ENCODE data around the gene CTNNA3. TPM values are rescaled to one million over a fixed set of nuclear protein-coding genes. Genes with fewer than 3 reads are reported as not detected.

Gene CTNNA3
- total RNA-seq, 4 donors from 2014 or later, result 0.04 to 0.19 (median 0.11) TPM

- no peak overlapping the region for H3K4me3 ChIP-seq (ENCODE audit: low read depth, poor library complexity, severe bottlenecking)
- intact Hi-C loops (cut with DNase I; ENCODE audit: low total_unique reads), result no loop called here
- DNase-seq (ENCODE audit: low spot score in 2 of 2), result no peak
- TF ChIP-seq POLR2A (IDR thresholded peaks at IDR 0.05), result no peak
- TF ChIP-seq, protein P1, sequence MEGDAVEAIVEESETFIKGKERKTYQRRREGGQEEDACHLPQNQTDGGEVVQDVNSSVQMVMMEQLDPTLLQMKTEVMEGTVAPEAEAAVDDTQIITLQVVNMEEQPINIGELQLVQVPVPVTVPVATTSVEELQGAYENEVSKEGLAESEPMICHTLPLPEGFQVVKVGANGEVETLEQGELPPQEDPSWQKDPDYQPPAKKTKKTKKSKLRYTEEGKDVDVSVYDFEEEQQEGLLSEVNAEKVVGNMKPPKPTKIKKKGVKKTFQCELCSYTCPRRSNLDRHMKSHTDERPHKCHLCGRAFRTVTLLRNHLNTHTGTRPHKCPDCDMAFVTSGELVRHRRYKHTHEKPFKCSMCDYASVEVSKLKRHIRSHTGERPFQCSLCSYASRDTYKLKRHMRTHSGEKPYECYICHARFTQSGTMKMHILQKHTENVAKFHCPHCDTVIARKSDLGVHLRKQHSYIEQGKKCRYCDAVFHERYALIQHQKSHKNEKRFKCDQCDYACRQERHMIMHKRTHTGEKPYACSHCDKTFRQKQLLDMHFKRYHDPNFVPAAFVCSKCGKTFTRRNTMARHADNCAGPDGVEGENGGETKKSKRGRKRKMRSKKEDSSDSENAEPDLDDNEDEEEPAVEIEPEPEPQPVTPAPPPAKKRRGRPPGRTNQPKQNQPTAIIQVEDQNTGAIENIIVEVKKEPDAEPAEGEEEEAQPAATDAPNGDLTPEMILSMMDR (IDR thresholded peaks at IDR 0.05), result no peak
Measured at GRCh38 chr10:67506757-67507091, 189.3 kb downstream of the CTNNA3 start.

DNA sequence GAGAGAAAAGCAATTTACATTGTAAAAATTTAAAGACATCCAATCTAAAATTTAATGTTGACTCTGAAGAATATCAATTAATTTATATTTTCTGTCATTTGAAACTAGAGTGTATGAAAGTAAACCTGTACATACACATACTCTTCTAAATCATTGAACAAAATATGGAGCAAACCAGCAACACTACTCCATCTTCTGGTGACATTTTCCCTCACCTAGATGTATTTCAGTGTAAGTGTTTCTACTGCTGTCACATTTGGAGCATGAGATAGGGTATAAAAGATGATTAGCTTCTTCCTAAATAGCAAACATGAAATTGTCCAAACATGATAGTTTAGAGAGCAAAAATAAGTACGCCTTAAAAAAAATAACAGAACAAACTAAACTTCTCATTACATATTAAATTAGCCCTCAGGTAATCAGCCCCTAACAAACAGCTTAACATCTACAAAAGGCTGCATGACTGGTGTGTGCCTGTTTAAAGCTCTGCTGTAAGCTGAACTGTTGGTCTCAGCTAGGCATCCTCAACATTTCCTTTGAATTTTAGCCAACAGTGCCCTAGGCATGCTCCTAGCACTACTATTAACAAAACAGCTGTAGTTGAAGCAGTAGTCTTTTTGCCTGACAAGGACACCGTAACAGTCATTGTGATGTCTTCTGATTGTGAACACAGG is 189.8 kb downstream of the CTNNA3 start:
- no peak for TF ChIP-seq POLR2A (IDR thresholded peaks at IDR 0.05)
- TF ChIP-seq, protein P1 (IDR thresholded peaks at IDR 0.05), result no peak
- no peak for DNase-seq (ENCODE audit: low spot score in 2 of 2)
- intact Hi-C loops (cut with DNase I; ENCODE audit: low total_unique reads), result no loop called here
- 60 to 61% methylated on average over 2 of the region's 2 CpGs for WGBS, 2 donors
- H3K4me3 ChIP-seq (ENCODE audit: low read depth, poor library complexity, severe bottlenecking), result no peak overlapping the region

GRCh38 chr10:67492317-67493019 is 203.5 kb downstream of the CTNNA3 start:
- TF ChIP-seq, protein P1 (IDR thresholded peaks at IDR 0.05), result no peak
- no peak for TF ChIP-seq POLR2A (IDR thresholded peaks at IDR 0.05)
- no peak for DNase-seq (ENCODE audit: low spot score in 2 of 2)
- intact Hi-C loops (cut with DNase I; ENCODE audit: low total_unique reads), result no loop called here
- WGBS, 2 donors, result 59 to 70% methylated on average over 2 of the region's 2 CpGs
- H3K4me3 ChIP-seq (ENCODE audit: low read depth, poor library complexity, severe bottlenecking), result no peak overlapping the region

DNA sequence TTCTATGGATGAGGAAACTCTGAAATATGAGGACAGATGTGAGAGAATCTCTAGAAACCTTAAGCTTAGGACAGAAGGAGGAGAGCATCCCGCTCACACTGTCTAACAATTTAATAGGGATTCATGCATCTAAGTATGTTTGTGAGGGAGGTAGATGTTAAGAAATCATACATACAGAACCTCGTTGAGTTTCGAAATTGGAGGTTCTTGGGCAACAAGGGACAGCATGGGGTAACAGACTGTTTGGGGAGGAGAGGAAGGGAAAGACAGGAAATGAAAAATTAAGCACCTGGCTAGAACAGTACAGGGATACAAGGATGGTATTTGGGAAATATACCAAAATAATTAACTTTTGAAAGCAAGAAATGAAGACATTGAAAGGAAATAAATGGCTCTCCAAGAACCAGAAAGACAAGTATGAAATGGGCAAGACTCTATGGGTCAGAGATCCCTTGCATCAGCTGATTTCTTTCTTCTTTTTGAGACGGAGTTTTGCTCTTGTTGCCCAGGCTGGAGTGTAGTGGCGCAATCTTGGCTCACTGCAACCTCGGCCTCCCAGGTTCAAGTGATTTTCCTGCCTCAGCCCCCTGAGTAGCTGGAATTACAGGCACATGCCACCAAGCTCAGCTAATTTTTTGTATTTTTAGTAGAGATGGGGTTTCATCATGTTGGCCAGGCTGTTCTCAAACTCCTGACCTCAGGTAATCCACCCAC is 207.9 kb downstream of the CTNNA3 start:
- TF ChIP-seq POLR2A (IDR thresholded peaks at IDR 0.05), result no peak
- TF ChIP-seq, protein P1 (IDR thresholded peaks at IDR 0.05), result no peak
- WGBS, 2 donors, result 81 to 83% methylated on average over 6 of the region's 6 CpGs
- DNase-seq (ENCODE audit: low spot score in 2 of 2), result no peak
- no peak overlapping the region for H3K4me3 ChIP-seq (ENCODE audit: low read depth, poor library complexity, severe bottlenecking)
- intact Hi-C loops (cut with DNase I; ENCODE audit: low total_unique reads), result no loop called here

DNA sequence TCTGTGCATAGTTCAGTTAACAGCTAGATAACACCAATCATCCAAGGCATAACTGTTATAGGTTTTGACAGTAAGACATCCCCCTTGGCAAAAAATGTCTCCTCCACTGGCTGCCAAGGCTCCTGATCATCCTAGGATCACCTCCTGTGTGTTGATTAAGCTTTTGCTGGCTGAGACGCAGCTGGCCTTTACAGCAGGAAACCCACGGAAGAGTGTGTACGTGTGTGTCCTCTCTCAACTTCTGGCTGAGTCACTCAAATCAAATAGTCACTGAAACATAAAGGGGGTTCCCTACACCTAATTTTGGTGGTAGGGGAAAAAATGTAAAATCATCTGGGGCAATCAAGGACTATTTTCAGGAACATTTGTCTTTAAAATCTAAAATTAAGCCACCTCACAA is 208.8 kb downstream of the CTNNA3 start:
- no peak overlapping the region for H3K4me3 ChIP-seq (ENCODE audit: low read depth, poor library complexity, severe bottlenecking)
- DNase-seq (ENCODE audit: low spot score in 2 of 2), result no peak
- intact Hi-C loops (cut with DNase I; ENCODE audit: low total_unique reads), result no loop called here
- TF ChIP-seq, protein P1 (IDR thresholded peaks at IDR 0.05), result no peak
- no peak for TF ChIP-seq POLR2A (IDR thresholded peaks at IDR 0.05)
- WGBS, 2 donors, result 28 to 41% methylated on average over 3 of the region's 3 CpGs

Data from lower leg skin (tissue), 4 donors.